ENCODE measurements around the gene CFAP57. TPM values are rescaled to one million over a fixed set of nuclear protein-coding genes. Genes with fewer than 3 reads are reported as not detected.

CFAP57 gene
- total and polyA plus RNA-seq, 2 of the 8 experiments (the other 6 are each of a cell fraction or from before 2014, with no cell fraction given), result 0.20 to 0.80 TPM

DNA sequence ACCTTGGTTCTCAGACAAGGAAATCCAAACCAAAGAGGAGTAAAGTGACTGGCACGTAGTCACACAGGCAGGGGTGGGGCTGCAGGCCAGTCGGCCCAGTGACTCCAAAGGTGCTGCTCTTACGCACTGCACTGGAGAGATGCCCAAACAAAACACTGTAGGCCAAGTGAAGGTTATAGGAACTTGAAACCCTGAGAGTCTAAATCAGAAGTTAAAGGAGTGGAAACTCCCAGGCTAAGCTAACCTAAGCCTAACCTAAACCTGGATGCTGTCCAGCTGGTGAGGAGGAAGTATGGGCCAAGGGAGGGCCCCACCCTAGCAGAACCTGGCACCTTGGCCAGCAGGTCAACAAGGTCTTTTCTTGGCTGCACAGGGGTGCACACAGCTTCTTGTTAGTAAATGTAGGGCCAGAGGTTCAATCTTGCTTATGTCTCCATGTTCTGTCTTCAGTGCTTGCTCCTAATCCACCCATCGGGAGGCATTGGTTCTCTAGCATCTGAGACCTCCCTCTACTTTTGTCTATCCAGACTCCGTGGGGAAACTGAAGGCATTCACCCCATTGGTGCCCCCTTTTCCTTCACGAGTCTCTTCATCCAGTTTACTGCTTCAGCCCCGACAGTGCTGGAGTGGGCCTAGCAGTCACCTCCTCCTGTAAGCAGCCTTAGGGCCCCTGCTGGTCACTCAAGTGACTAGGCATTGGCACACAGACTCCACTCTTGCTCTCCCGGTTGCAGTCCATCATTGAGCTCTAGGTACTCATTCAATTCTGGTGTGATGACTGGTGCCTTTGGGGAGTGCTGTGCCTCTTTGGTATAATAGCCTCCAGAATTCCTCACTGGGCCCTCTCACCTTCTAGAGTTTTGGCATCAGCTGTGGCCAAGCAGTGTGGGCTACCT, 84.8 kb downstream of the CFAP57 start (continued):
- TF ChIP-seq SRF (IDR thresholded peaks at IDR 0.05; ENCODE audit: low read depth, low read length), result no peak
- no peak for TF ChIP-seq RAD21 (IDR thresholded peaks at IDR 0.05 in 1 of 2, conservative IDR thresholded peaks at IDR 0.05 in 1 of 2; ENCODE audit: low read depth in 2 of 2, low read length in 2 of 2)
- TF ChIP-seq ATF2 (IDR thresholded peaks at IDR 0.05; ENCODE audit: low read length), result no peak
- TF ChIP-seq SAP30 (IDR thresholded peaks at IDR 0.05; ENCODE audit: insufficient read depth, insufficient replicate concordance, low read length), result no peak
- no peak for TF ChIP-seq JUN (IDR thresholded peaks at IDR 0.05; ENCODE audit: low read depth, low read length)
- no peak for TF ChIP-seq PHF8 (conservative IDR thresholded peaks at IDR 0.05; ENCODE audit: low read depth, low read length)
- TF ChIP-seq MAFK (IDR thresholded peaks at IDR 0.05; ENCODE audit: low read depth, low read length), result no peak
- TF ChIP-seq RBBP5 (IDR thresholded peaks at IDR 0.05; ENCODE audit: borderline replicate concordance, low read depth, low read length), result no peak

Data from H1 (cell line).